Gastroesophageal sphincter (tissue), 4 donors: ENCODE measurements around the gene ELOB. TPM values are rescaled to one million over a fixed set of nuclear protein-coding genes. Genes with fewer than 3 reads are reported as not detected.

ENCODE experiments used
- ATAC-seq: fragments of 150-250 bp; one replicate; pipeline ENCODE4 v1.9.1; 2016; ENCODE audit warnings: mild to moderate bottlenecking, moderate library complexity
- H3K27ac ChIP-seq, 4 donors: fragments of 200-600 bp; sonication (generic) in 3 of 4; 1 replicate in 3 of 4; 2 replicates in 1 of 4; pipeline ENCODE4 v1.5.1; 2016 to 2019
- H3K27me3 ChIP-seq: fragments of 200-600 bp; sonication (generic); one replicate; pipeline ENCODE4 v1.5.1; 2019
- H3K36me3 ChIP-seq, 2 donors: fragments of 200-600 bp; sonication (generic); one replicate each; pipeline ENCODE4 v1.5.1; 2019; ENCODE audit warnings: control low read depth in 1 of 2
- H3K4me1 ChIP-seq, 3 donors: fragments of 200-600 bp; sonication (generic); 1 replicate in 2 of 3; 2 replicates in 1 of 3; pipeline ENCODE4 v1.5.1; 2016 to 2019; ENCODE audit warnings: control low read depth in 2 of 3
- H3K4me3 ChIP-seq, 2 donors: fragments of 200-600 bp; sonication (generic); one replicate each; pipeline ENCODE4 v1.5.1; 2019; ENCODE audit warnings: mild to moderate bottlenecking in 1 of 2, moderate library complexity in 1 of 2
- H3K9me3 ChIP-seq, 3 donors: fragments of 200-600 bp; sonication (generic); one replicate each; pipeline ENCODE4 v1.5.1; 2017 to 2019; ENCODE audit warnings: control low read depth in 2 of 3
- CTCF ChIP-seq, 4 experiments: fragments of 200-600 bp in 2 of 4; fragments of 450-650 bp in 2 of 4; sonication (generic) in 1 of 4; IDR thresholded peaks; one replicate each; pipeline ENCODE4 v1.5.1; 2017 to 2019; ENCODE audit warnings: antibody characterized with exemption in 4 of 4, mild to moderate bottlenecking in 2 of 4, moderate library complexity in 2 of 4
- EP300 ChIP-seq: sonication (generic); formaldehyde crosslinking; IDR thresholded peaks from one replicate; pipeline ENCODE4 v1.6.1; 2017; ENCODE audit warnings: antibody characterized with exemption, mild to moderate bottlenecking
- POLR2A ChIP-seq, 2 donors: fragments of 450-650 bp; IDR thresholded peaks; one replicate each; pipeline ENCODE4 v1.6.1; 2017; ENCODE audit warnings: antibody characterized with exemption in 2 of 2, mild to moderate bottlenecking in 2 of 2, moderate library complexity in 1 of 2
- POLR2AphosphoS5 ChIP-seq: sonication (generic); formaldehyde crosslinking; IDR thresholded peaks from one replicate; pipeline ENCODE4 v1.6.1; 2017; ENCODE audit warnings: antibody characterized with exemption
- WGBS, 2 donors: methylation state at CpG; one replicate each; pipeline ENCODE4 v1.1.5; 2018; ENCODE audit warnings: low coverage in 1 of 2; 5-methylcytosine and 5-hydroxymethylcytosine counted together
- total RNA-seq, 4 donors: library from RNA; depleted of rRNA; stranded (reverse); fragments of >200 nt; gene quantifications; one replicate each; pipeline ENCODE4 v1.1.0, GENCODE V29; 2016

The ELOB gene
- total RNA-seq, 4 donors from 2014 or later: 216 to 269 (median 251) TPM

GRCh38 chr16:2814551-2815298, 37.6 kb upstream of the ELOB start:
- H3K4me1 ChIP-seq: no peaks in the 10 kb centered on the region
- H3K4me3 ChIP-seq: no peak overlapping the region
- no peak for ATAC-seq
- no peak overlapping the region for H3K27ac ChIP-seq
- H3K27me3 ChIP-seq: peaks cover 94% of the 10 kb centered on the region
- TF ChIP-seq EP300 (no peak), POLR2A (IDR thresholded peaks at IDR 0.05) (no peak), POLR2AphosphoS5 (no peak), CTCF (IDR thresholded peaks at IDR 0.05) (no peak)
- no peaks in the 10 kb centered on the region for H3K36me3 ChIP-seq
- no CpG with 5 or more reads among the region's 20 CpGs for WGBS, 2 donors
- no peaks in the 10 kb centered on the region for H3K9me3 ChIP-seq

GRCh38 chr16:2813771-2814221, 36.7 kb upstream of the ELOB start:
- 17 to 44% methylated on average over 4 to 5 of the region's 7 CpGs for WGBS, 2 donors
- Histone ChIP-seq H3K9me3 (no peaks in the 10 kb centered on the region), H3K4me3 (no peak overlapping the region), H3K27me3 (peaks cover 89% of the 10 kb centered on the region), H3K36me3 (no peaks in the 10 kb centered on the region), H3K27ac (no peak overlapping the region), H3K4me1 (no peaks in the 10 kb centered on the region)
- ATAC-seq: no peak
- no peak for TF ChIP-seq CTCF (IDR thresholded peaks at IDR 0.05)
- TF ChIP-seq EP300: no peak
- no peak for TF ChIP-seq POLR2A (IDR thresholded peaks at IDR 0.05)
- no peak for TF ChIP-seq POLR2AphosphoS5

- H3K9me3 ChIP-seq: no peaks in the 10 kb centered on the region
- 67% methylated on average over 6 of the region's 15 CpGs; no CpG with 5 or more reads in 1 of the 2 donors for WGBS, 2 donors
- H3K4me3 ChIP-seq: no peak overlapping the region
- H3K27ac ChIP-seq: no peak overlapping the region
- no peak for ATAC-seq
- no peaks in the 10 kb centered on the region for H3K4me1 ChIP-seq
- peaks cover 89% of the 10 kb centered on the region for H3K27me3 ChIP-seq
- H3K36me3 ChIP-seq: no peaks in the 10 kb centered on the region
- TF ChIP-seq CTCF (IDR thresholded peaks at IDR 0.05) (no peak), POLR2A (IDR thresholded peaks at IDR 0.05) (no peak)
These were observed 34.8 kb upstream of the ELOB start for GRCh38 chr16:2811703-2812471.

- TF ChIP-seq POLR2A (IDR thresholded peaks at IDR 0.05) (no peak), EP300 (no peak), CTCF (IDR thresholded peaks at IDR 0.05) (no peak), POLR2AphosphoS5 (no peak)
- no peaks in the 10 kb centered on the region for H3K4me1 ChIP-seq
- no peaks in the 10 kb centered on the region for H3K9me3 ChIP-seq
- no peak overlapping the region for H3K4me3 ChIP-seq
- H3K27ac ChIP-seq: no peak overlapping the region
- 100% methylated on average over 1 of the region's 6 CpGs; no CpG with 5 or more reads in 1 of the 2 donors for WGBS, 2 donors
- no peaks in the 10 kb centered on the region for H3K36me3 ChIP-seq
- no peak for ATAC-seq
- H3K27me3 ChIP-seq: peaks cover 88% of the 10 kb centered on the region
These were observed 33.6 kb upstream of the ELOB start for GRCh38 chr16:2810651-2811050.
